ENCODE measurements around the gene LHFPL2.

DNA sequence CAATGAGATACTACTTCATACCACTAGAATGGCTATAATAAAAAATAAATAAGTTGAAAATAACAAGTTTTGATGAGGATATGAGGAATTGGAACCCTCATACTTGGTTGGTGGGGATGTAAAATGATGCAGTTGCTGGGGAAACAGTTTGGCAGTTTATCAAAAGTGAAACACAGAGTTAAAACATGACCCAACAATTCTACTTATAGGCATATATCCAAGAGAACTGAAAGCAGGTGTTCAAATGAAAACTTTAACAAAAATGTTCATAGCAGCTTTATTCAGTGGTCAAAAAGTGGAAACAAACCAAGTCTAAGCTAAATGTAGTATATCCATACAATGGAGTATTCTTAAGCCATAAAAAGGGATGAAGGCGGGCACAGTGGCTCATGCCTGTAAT is 13.1 kb upstream of the LHFPL2 start:
- TF ChIP-seq POLR2A (IDR thresholded peaks at IDR 0.05), result no peak
- TF ChIP-seq, protein P1, sequence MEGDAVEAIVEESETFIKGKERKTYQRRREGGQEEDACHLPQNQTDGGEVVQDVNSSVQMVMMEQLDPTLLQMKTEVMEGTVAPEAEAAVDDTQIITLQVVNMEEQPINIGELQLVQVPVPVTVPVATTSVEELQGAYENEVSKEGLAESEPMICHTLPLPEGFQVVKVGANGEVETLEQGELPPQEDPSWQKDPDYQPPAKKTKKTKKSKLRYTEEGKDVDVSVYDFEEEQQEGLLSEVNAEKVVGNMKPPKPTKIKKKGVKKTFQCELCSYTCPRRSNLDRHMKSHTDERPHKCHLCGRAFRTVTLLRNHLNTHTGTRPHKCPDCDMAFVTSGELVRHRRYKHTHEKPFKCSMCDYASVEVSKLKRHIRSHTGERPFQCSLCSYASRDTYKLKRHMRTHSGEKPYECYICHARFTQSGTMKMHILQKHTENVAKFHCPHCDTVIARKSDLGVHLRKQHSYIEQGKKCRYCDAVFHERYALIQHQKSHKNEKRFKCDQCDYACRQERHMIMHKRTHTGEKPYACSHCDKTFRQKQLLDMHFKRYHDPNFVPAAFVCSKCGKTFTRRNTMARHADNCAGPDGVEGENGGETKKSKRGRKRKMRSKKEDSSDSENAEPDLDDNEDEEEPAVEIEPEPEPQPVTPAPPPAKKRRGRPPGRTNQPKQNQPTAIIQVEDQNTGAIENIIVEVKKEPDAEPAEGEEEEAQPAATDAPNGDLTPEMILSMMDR (IDR thresholded peaks at IDR 0.05), result no peak

Data from testis (tissue), 2 donors.